Endodermal cell (in vitro differentiated cells): Measurements from ENCODE around the gene CACNA1H. TPM values are rescaled to one million over a fixed set of nuclear protein-coding genes. Genes with fewer than 3 reads are reported as not detected.
"Not testable (repeated sequence)": the region's sequence is repeated elsewhere in the genome, so short reads cannot be mapped to it uniquely, and the experiment has no call there.

Experiments used
- DNase-seq: peaks from one replicate; pipeline ENCODE4 v3.0.0-alpha.2; 2017
- H3K27ac ChIP-seq: 2 replicates; pipeline ENCODE4 v1.5.1; 2013; ENCODE audit warnings: mild to moderate bottlenecking, low read depth, low read length, moderate library complexity
- H3K27me3 ChIP-seq: 2 replicates; pipeline ENCODE4 v1.6.1; 2013; ENCODE audit warnings: mild to moderate bottlenecking, low read length, moderate library complexity; ENCODE audit not compliant: insufficient read depth, control insufficient read depth, poor library complexity, severe bottlenecking
- H3K36me3 ChIP-seq: 2 replicates; pipeline ENCODE4 v1.7.0; 2013; ENCODE audit warnings: mild to moderate bottlenecking, low read length, moderate library complexity; ENCODE audit not compliant: control insufficient read depth, insufficient read depth
- H3K4me1 ChIP-seq: one replicate; pipeline ENCODE4 v1.7.0; 2013; ENCODE audit warnings: low read length; ENCODE audit not compliant: control insufficient read depth, insufficient read depth
- H3K4me3 ChIP-seq: 2 replicates; pipeline ENCODE4 v1.5.1; 2013; ENCODE audit warnings: mild to moderate bottlenecking, low read length, moderate library complexity
- H3K9ac ChIP-seq: 2 replicates; pipeline ENCODE4 v1.6.1; 2013; ENCODE audit warnings: mild to moderate bottlenecking, low read length, moderate library complexity; ENCODE audit not compliant: poor library complexity, severe bottlenecking; ENCODE audit errors: extremely low read depth
- H3K9me3 ChIP-seq: 2 replicates; pipeline ENCODE4 v1.6.1; 2013; ENCODE audit warnings: mild to moderate bottlenecking, low read length, moderate library complexity; ENCODE audit not compliant: control insufficient read depth
- H3K27ac Mint-ChIP-seq: 2 replicates; pipeline ENCODE4 v1.8.0; 2020; ENCODE audit warnings: mixed read lengths
- H3K27me3 Mint-ChIP-seq: 2 replicates; pipeline ENCODE4 v1.8.0; 2021; ENCODE audit warnings: mild to moderate bottlenecking, mixed read lengths; ENCODE audit not compliant: insufficient read depth
- H3K36me3 Mint-ChIP-seq: 2 replicates; pipeline ENCODE4 v1.8.0; 2020; ENCODE audit warnings: low read depth, mixed read lengths
- H3K4me1 Mint-ChIP-seq: 2 replicates; pipeline ENCODE4 v1.8.0; 2020; ENCODE audit warnings: mixed read lengths
- H3K4me3 Mint-ChIP-seq: 2 replicates; pipeline ENCODE4 v1.8.0; 2020; ENCODE audit warnings: mild to moderate bottlenecking, moderate library complexity, mixed read lengths
- H3K9me3 Mint-ChIP-seq: 2 replicates; pipeline ENCODE4 v1.8.0; 2020; ENCODE audit warnings: mild to moderate bottlenecking, mixed read lengths
- CTCF ChIP-seq: fragments of 200-600 bp; sonication (generic); conservative IDR thresholded peaks from 2 replicates; pipeline ENCODE4 v1.5.0; 2021; ENCODE audit warnings: antibody characterized with exemption, mild to moderate bottlenecking
- WGBS, 2 experiments: methylation state at CpG; one replicate each; pipeline versions ENCODE4 v1.1.5 to v1.1.7; 2013; ENCODE audit warnings: missing lambda C conversion rate in 2 of 2, mixed read lengths in 1 of 2; ENCODE audit not compliant: insufficient coverage in 1 of 2, insufficient read length in 1 of 2; 5-methylcytosine and 5-hydroxymethylcytosine counted together
- total RNA-seq, 2 donors: library from RNA; stranded (reverse); fragmentation: NEBNext Ultra II Directional in 1 of 2; extraction: Animal tissue kit (Norgen Biotek cat#: 25700) in 1 of 2; gene quantifications; 2 replicates in 1 of 2; 3 replicates in 1 of 2; pipeline ENCODE4 v1.2.1, GENCODE V29; 2021

The CACNA1H gene
- total RNA-seq, 2 donors from 2014 or later: 31.6 to 45.0 TPM

- WGBS, 2 experiments: 100% methylated on average over 2 of the region's 3 CpGs; no CpG with 5 or more reads in 1 of the 2 experiments
- not testable (repeated sequence) for H3K4me1 ChIP-seq, H3K9ac ChIP-seq, H3K27ac ChIP-seq, H3K9me3 Mint-ChIP-seq, H3K4me3 Mint-ChIP-seq, H3K4me1 Mint-ChIP-seq, H3K36me3 Mint-ChIP-seq, H3K9me3 ChIP-seq, DNase-seq, H3K4me3 ChIP-seq, H3K36me3 ChIP-seq, H3K27ac Mint-ChIP-seq
- peaks cover 12% of the 10 kb centered on the region for H3K27me3 ChIP-seq
- H3K27me3 Mint-ChIP-seq: peaks cover 11% of the 10 kb centered on the region
Measured at GRCh38 chr16:1254821-1255220, 101.9 kb downstream of the CACNA1H start.

- not testable (repeated sequence) for H3K27ac Mint-ChIP-seq, H3K9me3 ChIP-seq, H3K27ac ChIP-seq, H3K9me3 Mint-ChIP-seq, H3K4me1 ChIP-seq, H3K4me1 Mint-ChIP-seq, H3K4me3 ChIP-seq, H3K4me3 Mint-ChIP-seq, H3K36me3 ChIP-seq, H3K9ac ChIP-seq, H3K36me3 Mint-ChIP-seq, DNase-seq
- 86% methylated on average over 6 to 19 of the region's 26 CpGs for WGBS, 2 experiments
- H3K27me3 ChIP-seq: peaks cover 19% of the 10 kb centered on the region
- H3K27me3 Mint-ChIP-seq: peaks cover 11% of the 10 kb centered on the region
Measured at GRCh38 chr16:1255276-1256122, 102.6 kb downstream of the CACNA1H start, which contains the start of gene TPSD1. TSS of gene TPSD1 (plus strand) at chr16:1256069. CDS start at chr16:1256281, 212 bp downstream.

- not testable (repeated sequence) for H3K4me1 ChIP-seq, H3K9me3 Mint-ChIP-seq, H3K9ac ChIP-seq, H3K36me3 ChIP-seq, H3K27ac Mint-ChIP-seq, H3K9me3 ChIP-seq, H3K4me3 Mint-ChIP-seq, H3K27me3 Mint-ChIP-seq, H3K4me1 Mint-ChIP-seq, H3K27ac ChIP-seq, DNase-seq, H3K36me3 Mint-ChIP-seq, H3K4me3 ChIP-seq
- H3K27me3 ChIP-seq: peaks cover 26% of the 10 kb centered on the region
- 87 to 92% methylated on average over 6 to 23 of the region's 23 CpGs for WGBS, 2 experiments
Measured at GRCh38 chr16:1256296-1256873, 103.5 kb downstream of the CACNA1H start.

GRCh38 chr16:1256874-1257322, 104.0 kb downstream of the CACNA1H start:
- Histone ChIP-seq H3K9me3 (no peaks in the 10 kb centered on the region), H3K27me3 (peaks cover 30% of the 10 kb centered on the region), H3K4me1 (no peaks in the 10 kb centered on the region), H3K36me3 (no peaks in the 10 kb centered on the region), H3K27ac (no peak overlapping the region), H3K9ac (no peak overlapping the region), H3K4me3 (no peak overlapping the region)
- Mint-ChIP-seq H3K36me3 (no peaks in the 10 kb centered on the region), H3K27ac (no peak overlapping the region), H3K4me3 (no peak overlapping the region), H3K9me3 (no peaks in the 10 kb centered on the region), H3K27me3 (peaks cover 9% of the 10 kb centered on the region), H3K4me1 (no peaks in the 10 kb centered on the region)
- 90 to 95% methylated on average over 13 to 22 of the region's 22 CpGs for WGBS, 2 experiments
- no peak for DNase-seq
- no peak for TF ChIP-seq CTCF
